GM19025 (cell line): ENCODE data around the gene GRIK4.
"Not testable (repeated sequence)": the region's sequence is repeated elsewhere in the genome, so short reads cannot be mapped to it uniquely, and the experiment has no call there.

Source experiments
- ATAC-seq: cut with Tn5 transposase; IDR thresholded peaks from one replicate; pipeline ENCODE4 v1.9.1; 2021; ENCODE audit warnings: mild to moderate bottlenecking, low read depth, moderate library complexity; ENCODE audit not compliant: unreplicated experiment

GRIK4 gene

GRCh38 chr11:121004206-121004840 lies 492.8 kb downstream of the GRIK4 start:
- no peak for ATAC-seq

GRCh38 chr11:121006922-121007321 lies 495.4 kb downstream of the GRIK4 start:
- ATAC-seq: no peak

- no peak for ATAC-seq
Measured at GRCh38 chr11:121008551-121008950, 497.0 kb downstream of the GRIK4 start.

GRCh38 chr11:121012091-121012490 lies 500.5 kb downstream of the GRIK4 start:
- ATAC-seq: no peak

- no peak for ATAC-seq
Measured at GRCh38 chr11:121018746-121019145, 507.2 kb downstream of the GRIK4 start.

- not testable (repeated sequence) for ATAC-seq
Measured at GRCh38 chr11:121021718-121022117, 510.2 kb downstream of the GRIK4 start.

- ATAC-seq: peak; percentile 98
Measured at GRCh38 chr11:121023848-121024751, 512.6 kb downstream of the GRIK4 start, which contains the start of gene TBCEL. Gene TBCEL (plus strand): TSS chr11:121024102. CDS start chr11:121045691, 21,589 bp downstream.

GRCh38 chr11:121024989-121025388 lies 513.4 kb downstream of the GRIK4 start:
- no peak for ATAC-seq

- ATAC-seq: no peak
Measured at GRCh38 chr11:121029153-121029552, 517.6 kb downstream of the GRIK4 start.

GRCh38 chr11:121029813-121030445 lies 518.4 kb downstream of the GRIK4 start:
- ATAC-seq: no peak

GRCh38 chr11:121031167-121031566 lies 519.6 kb downstream of the GRIK4 start:
- ATAC-seq: no peak

- not testable (repeated sequence) for ATAC-seq
Measured at GRCh38 chr11:121031648-121032047, 520.1 kb downstream of the GRIK4 start.

- ATAC-seq: no peak
Measured at GRCh38 chr11:121032546-121032945, 521.0 kb downstream of the GRIK4 start.

- no peak for ATAC-seq
Measured at GRCh38 chr11:121033635-121034034, 522.1 kb downstream of the GRIK4 start.

GRCh38 chr11:121035169-121035755 lies 523.7 kb downstream of the GRIK4 start:
- no peak for ATAC-seq

GRCh38 chr11:121035780-121036179 lies 524.2 kb downstream of the GRIK4 start:
- no peak for ATAC-seq

GRCh38 chr11:121037016-121037415 lies 525.5 kb downstream of the GRIK4 start:
- no peak for ATAC-seq
